PC-9 (cell line): ENCODE measurements around the gene CHDH. TPM values are rescaled to one million over a fixed set of nuclear protein-coding genes. Genes with fewer than 3 reads are reported as not detected.

Source experiments
- BruUV-seq: library from RNA; stranded (reverse); fragments of 400-500 nt; replicated peaks from 2 replicates; lab custom pipeline; 2021; lab: Mats Ljungman, UMichigan
- CTCF ChIA-PET: fragments of 300-600 bp; sonication (Branson Sonifier 250); formaldehyde crosslinking; loops from one replicate; lab custom pipeline; 2022; ENCODE audit warnings: antibody characterized with exemption; lab: Charles Lee
- POLR2A ChIA-PET: fragments of 300-600 bp; sonication (Branson Sonifier 250); formaldehyde crosslinking; loops from one replicate; lab custom pipeline; 2022; ENCODE audit warnings: antibody characterized with exemption; ENCODE audit not compliant: unreplicated experiment; lab: Charles Lee
- DNase-seq, 2 experiments: peaks; one replicate each; pipeline versions ENCODE4 v3.0.0 to v3.0.0-alpha.2; 2015 to 2022; ENCODE audit warnings: mixed read lengths in 1 of 2
- H2AFZ ChIP-seq: fragments of 200-600 bp; sonication (generic); 2 replicates; pipeline ENCODE4 v1.8.1; 2017; ENCODE audit warnings: antibody characterized with exemption
- H3F3A ChIP-seq: fragments of 200-600 bp; sonication (generic); 2 replicates; pipeline ENCODE4 v1.8.1; 2017; ENCODE audit warnings: antibody characterized with exemption, mild to moderate bottlenecking, low read depth; ENCODE audit not compliant: insufficient read depth
- H3K27ac ChIP-seq: fragments of 200-600 bp; sonication (generic); 2 replicates; pipeline ENCODE4 v1.6.1; 2016; ENCODE audit warnings: mixed run types
- H3K27me3 ChIP-seq: fragments of 200-600 bp; sonication (generic); 2 replicates; pipeline ENCODE4 v1.6.1; 2016; ENCODE audit warnings: low read depth, mixed run types; ENCODE audit not compliant: insufficient read depth
- H3K36me3 ChIP-seq: fragments of 200-600 bp; sonication (generic); 2 replicates; pipeline ENCODE4 v1.6.1; 2016; ENCODE audit warnings: low read depth, mixed run types
- H3K4me1 ChIP-seq: fragments of 200-600 bp; sonication (generic); replicated peaks from 2 replicates; pipeline ENCODE4 v1.6.1; 2016; ENCODE audit warnings: mixed run types; ENCODE audit not compliant: insufficient read depth
- H3K4me2 ChIP-seq: fragments of 200-600 bp; sonication (generic); 2 replicates; pipeline ENCODE4 v1.6.1; 2017; ENCODE audit warnings: mixed run types
- H3K4me3 ChIP-seq: fragments of 200-600 bp; sonication (generic); 2 replicates; pipeline ENCODE4 v1.6.1; 2016; ENCODE audit warnings: mixed run types
- H3K79me2 ChIP-seq: fragments of 200-600 bp; sonication (generic); 2 replicates; pipeline ENCODE4 v1.6.1; 2017; ENCODE audit warnings: low read depth, mixed run types
- H3K9me2 ChIP-seq: fragments of 200-600 bp; sonication (generic); 2 replicates; pipeline ENCODE4 v1.8.1; 2017; ENCODE audit warnings: mild to moderate bottlenecking; ENCODE audit not compliant: insufficient read depth
- H3K9me3 ChIP-seq: fragments of 200-600 bp; sonication (generic); 2 replicates; pipeline ENCODE4 v1.8.1; 2016; ENCODE audit warnings: low read depth; ENCODE audit not compliant: insufficient read depth
- H4K20me1 ChIP-seq: fragments of 200-600 bp; sonication (generic); 2 replicates; pipeline ENCODE4 v1.8.1; 2017; ENCODE audit not compliant: insufficient read depth
- CTCF ChIP-seq: fragments of 200-600 bp; sonication (generic); conservative IDR thresholded peaks from 2 replicates; pipeline ENCODE4 v1.6.1; 2017; ENCODE audit warnings: mixed run types, antibody characterized with exemption, mild to moderate bottlenecking, moderate library complexity
- EZH2 ChIP-seq: fragments of 200-600 bp; sonication (generic); IDR thresholded peaks from 2 replicates; pipeline ENCODE4 v1.8.0; 2017; ENCODE audit warnings: antibody characterized with exemption, low read depth
- intact Hi-C: fragments of 100-400 bp; cut with micrococcal nuclease; formaldehyde crosslinking; loops from one replicate; pipeline ENCODE4 v1.10.0; 2022; ENCODE audit not compliant: unreplicated experiment
- total RNA-seq: library from RNA; stranded (reverse); gene quantifications from 2 replicates; pipeline ENCODE4 v1.2.3, GENCODE V29; 2021

The CHDH gene
- total RNA-seq, 1 experiment from 2014 or later = not detected

- no peak overlapping the region for H3K4me3 ChIP-seq
- no TSS peak for BruUV-seq
- no peak overlapping the region for H3K4me2 ChIP-seq
These were observed 17.6 kb downstream of the CHDH start for GRCh38 chr3:53828581-53828980.

GRCh38 chr3:53826048-53826447 lies 20.2 kb downstream of the CHDH start:
- CTCF ChIA-PET = no interaction called here
- H3K27me3 ChIP-seq = peaks cover 32% of the 10 kb centered on the region; the same call in 1 of the 2 replicates
- POLR2A ChIA-PET = no interaction called here
- DNase-seq = no peak
- H3K27ac ChIP-seq = no peak overlapping the region
- intact Hi-C loops = no loop called here
- H3K9me3 ChIP-seq = no peaks in the 10 kb centered on the region
- no peaks in the 10 kb centered on the region for H4K20me1 ChIP-seq
- no peak overlapping the region for H3K4me2 ChIP-seq
- no peaks in the 10 kb centered on the region for H3K36me3 ChIP-seq
- H3K4me3 ChIP-seq = no peak overlapping the region
- no TSS peak for BruUV-seq
- no peaks in the 10 kb centered on the region for H3K4me1 ChIP-seq
- TF ChIP-seq CTCF = no peak
- no peak for TF ChIP-seq EZH2
- H3K9me2 ChIP-seq = no peaks in the 10 kb centered on the region
- H3K79me2 ChIP-seq = no peaks in the 10 kb centered on the region
- H3F3A ChIP-seq = no peaks in the 10 kb centered on the region
- H2AFZ ChIP-seq = no peak overlapping the region

More at GRCh38 chr3:53828581-53828980, 17.6 kb downstream of the CHDH start:
- Histone ChIP-seq H3K9me2 (no peaks in the 10 kb centered on the region), H3K9me3 (no peaks in the 10 kb centered on the region), H3K27ac (no peak overlapping the region), H4K20me1 (no peaks in the 10 kb centered on the region), H3K27me3 (peaks cover 23% of the 10 kb centered on the region; the same call in 1 of the 2 replicates), H3K79me2 (no peaks in the 10 kb centered on the region), H3K4me1 (no peaks in the 10 kb centered on the region), H2AFZ (no peak overlapping the region), H3F3A (no peaks in the 10 kb centered on the region), H3K36me3 (no peaks in the 10 kb centered on the region)
- intact Hi-C loops = no loop called here
- ChIA-PET POLR2A (no interaction called here), CTCF (no interaction called here)
- TF ChIP-seq CTCF (no peak), EZH2 (no peak)
- DNase-seq = no peak

GRCh38 chr3:53824795-53825194 lies 21.4 kb downstream of the CHDH start:
- BruUV-seq = no TSS peak
- intact Hi-C loops = no loop called here
- Histone ChIP-seq H3K9me3 (no peaks in the 10 kb centered on the region), H3K79me2 (no peaks in the 10 kb centered on the region), H3K4me2 (no peak overlapping the region), H4K20me1 (no peaks in the 10 kb centered on the region), H3K27ac (no peak overlapping the region), H3F3A (no peaks in the 10 kb centered on the region), H3K9me2 (no peaks in the 10 kb centered on the region), H2AFZ (no peak overlapping the region), H3K4me3 (no peak overlapping the region), H3K27me3 (peaks cover 45% of the 10 kb centered on the region), H3K4me1 (no peaks in the 10 kb centered on the region), H3K36me3 (no peaks in the 10 kb centered on the region)
- POLR2A ChIA-PET = no interaction called here
- TF ChIP-seq CTCF = no peak
- TF ChIP-seq EZH2 = no peak
- CTCF ChIA-PET = no interaction called here
- no peak for DNase-seq
